NOMO-1 (cell line): ENCODE data around the gene ZNF692.
A peak's percentile ranks its signal among the peaks of the same experiment; 100 is the strongest.
"Not testable (repeated sequence)": the region's sequence is repeated elsewhere in the genome, so short reads cannot be mapped to it uniquely, and the experiment has no call there.

Experiments used
- DNase-seq, 2 experiments: peaks; one replicate each; lab custom pipeline; 2025; ENCODE audit not compliant: unreplicated experiment in 2 of 2; lab: John Stamatoyannopoulos, UW

The ZNF692 gene

GRCh38 chr1:248882427-248882826, 23.5 kb upstream of the ZNF692 start:
- not testable (repeated sequence) for DNase-seq

GRCh38 chr1:248881261-248881660, 22.4 kb upstream of the ZNF692 start:
- DNase-seq: no peak

- DNase-seq: peak; percentile 74 to 82
Observed at GRCh38 chr1:248873993-248874533, 15.2 kb upstream of the ZNF692 start.

GRCh38 chr1:248873409-248873992, 14.6 kb upstream of the ZNF692 start:
- peak; percentile 88 to 91 for DNase-seq

GRCh38 chr1:248872752-248873408, 14.0 kb upstream of the ZNF692 start:
- DNase-seq: peak in 1 of 2 experiments; percentile 72

GRCh38 chr1:248871837-248872401, 13.0 kb upstream of the ZNF692 start:
- no peak for DNase-seq

- peak; percentile 80 to 84 for DNase-seq
Observed at GRCh38 chr1:248862998-248863881, 4.4 kb upstream of the ZNF692 start.

- peak in 1 of 2 experiments; percentile 35 for DNase-seq
Observed at GRCh38 chr1:248862695-248862997, 3.8 kb upstream of the ZNF692 start.

- no peak for DNase-seq
Observed at GRCh38 chr1:248861616-248862015, 2.7 kb upstream of the ZNF692 start.

- DNase-seq: no peak
Observed at GRCh38 chr1:248860007-248860406, 1.1 kb upstream of the ZNF692 start.

GRCh38 chr1:248858096-248858890, 592 bp downstream of the ZNF692 start:
- DNase-seq: peak; percentile 67 to 73

GRCh38 chr1:248857749-248858095, 1.2 kb downstream of the ZNF692 start:
- DNase-seq: no peak

- DNase-seq: no peak
Observed at GRCh38 chr1:248857201-248857600, 1.7 kb downstream of the ZNF692 start.

GRCh38 chr1:248856176-248856575, 2.7 kb downstream of the ZNF692 start:
- DNase-seq: no peak

GRCh38 chr1:248855580-248855979, 3.3 kb downstream of the ZNF692 start:
- no peak for DNase-seq

- no peak for DNase-seq
Observed at GRCh38 chr1:248853663-248854375, 5.1 kb downstream of the ZNF692 start.

- no peak for DNase-seq
Observed at GRCh38 chr1:248852481-248853405, 6.1 kb downstream of the ZNF692 start.

- no peak for DNase-seq
Observed at GRCh38 chr1:248851390-248851789, 7.5 kb downstream of the ZNF692 start.
